Measurements from ENCODE around the gene MARK3.

The MARK3 gene

DNA sequence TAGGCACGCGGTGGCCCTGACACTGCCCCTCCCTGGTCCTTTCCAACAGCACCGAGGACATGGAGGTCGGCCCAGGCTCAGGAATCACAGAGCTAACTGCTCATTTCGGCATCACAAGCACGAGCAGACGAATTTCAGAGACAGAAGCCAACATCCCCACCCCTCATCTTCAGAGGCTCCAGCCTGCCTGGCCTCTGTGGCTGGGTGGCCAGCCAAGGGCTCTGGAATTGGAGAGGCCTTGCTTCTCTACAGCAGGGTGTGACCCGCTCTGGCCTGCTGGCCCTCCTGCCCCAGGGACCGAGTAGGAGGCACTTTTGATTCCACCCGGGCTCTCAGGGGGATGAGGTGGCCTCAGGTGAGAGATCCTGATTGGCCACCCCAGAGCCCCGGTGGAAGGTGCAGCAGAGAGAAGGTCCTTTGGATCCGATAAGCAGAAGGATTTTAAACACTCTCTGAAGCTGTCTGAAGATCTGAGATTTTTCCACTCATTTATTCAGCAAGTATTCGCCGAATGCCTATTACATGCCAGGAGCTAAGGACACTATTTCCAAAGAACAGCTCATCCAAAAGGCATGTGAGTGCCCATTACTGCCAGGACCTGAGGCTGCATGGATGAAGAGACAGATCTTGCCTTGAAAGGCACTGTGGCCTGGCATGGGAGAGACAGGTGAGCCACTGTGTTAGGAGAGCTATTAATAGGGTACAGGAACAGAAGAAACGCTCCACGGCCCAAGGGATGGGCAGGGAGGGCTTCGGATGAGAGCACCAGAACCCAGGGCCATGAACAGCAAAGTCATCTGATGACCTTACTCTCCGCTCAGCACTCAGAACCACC lies 167.0 kb downstream of the MARK3 start:
- DNase-seq: no peak

DNA sequence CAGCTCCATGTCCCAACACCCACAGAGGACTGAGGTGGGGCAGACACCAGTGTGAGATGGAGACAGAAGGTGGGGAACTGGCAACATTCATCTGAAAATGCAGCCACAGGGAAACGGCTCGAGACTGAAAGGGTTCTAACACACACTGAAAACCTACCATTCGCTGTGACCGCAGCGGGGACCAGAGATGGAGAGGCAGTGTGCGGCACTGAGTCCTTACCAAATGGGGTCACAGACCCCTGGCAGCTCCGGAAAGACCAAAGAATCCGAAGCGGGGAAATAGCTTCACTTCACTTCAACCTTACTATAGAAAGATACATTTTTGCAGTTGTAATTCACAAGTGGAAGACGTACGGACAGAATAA lies 167.6 kb downstream of the MARK3 start:
- DNase-seq: no peak

Measured in T1000 (cell line).